ENCODE results near the gene PKM.

DNA sequence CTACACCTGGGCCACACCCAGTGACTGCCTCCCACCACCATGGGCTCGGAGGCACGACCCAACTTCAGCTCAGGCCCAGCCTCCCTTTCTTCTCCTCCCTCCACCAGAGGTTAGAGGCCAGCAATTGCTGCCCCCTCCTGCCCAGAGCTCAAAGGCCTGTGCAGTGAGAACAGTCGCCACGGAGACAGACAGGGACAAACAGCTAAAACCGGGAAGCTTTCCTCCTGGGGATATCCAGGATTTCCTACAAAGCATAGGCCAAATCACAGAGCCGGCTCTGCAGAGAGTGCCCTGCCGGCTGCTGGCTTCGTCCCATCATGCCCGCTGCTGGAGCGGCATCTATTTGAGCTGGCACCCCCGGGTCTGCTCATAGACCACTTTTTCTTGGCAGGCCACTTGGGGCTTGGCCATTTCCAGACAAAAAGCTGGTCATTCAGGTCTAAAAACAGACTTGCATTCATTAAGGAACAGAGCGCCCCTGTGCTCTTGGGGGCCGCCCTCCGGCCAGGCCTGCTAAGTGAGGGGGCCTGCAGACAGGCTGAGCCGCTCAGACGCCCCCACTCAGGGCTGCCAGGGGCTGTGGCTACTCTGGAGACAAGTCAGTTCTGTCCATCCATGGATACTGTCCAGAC is 50.9 kb downstream of the PKM start:
- TF ChIP-seq, protein P1, sequence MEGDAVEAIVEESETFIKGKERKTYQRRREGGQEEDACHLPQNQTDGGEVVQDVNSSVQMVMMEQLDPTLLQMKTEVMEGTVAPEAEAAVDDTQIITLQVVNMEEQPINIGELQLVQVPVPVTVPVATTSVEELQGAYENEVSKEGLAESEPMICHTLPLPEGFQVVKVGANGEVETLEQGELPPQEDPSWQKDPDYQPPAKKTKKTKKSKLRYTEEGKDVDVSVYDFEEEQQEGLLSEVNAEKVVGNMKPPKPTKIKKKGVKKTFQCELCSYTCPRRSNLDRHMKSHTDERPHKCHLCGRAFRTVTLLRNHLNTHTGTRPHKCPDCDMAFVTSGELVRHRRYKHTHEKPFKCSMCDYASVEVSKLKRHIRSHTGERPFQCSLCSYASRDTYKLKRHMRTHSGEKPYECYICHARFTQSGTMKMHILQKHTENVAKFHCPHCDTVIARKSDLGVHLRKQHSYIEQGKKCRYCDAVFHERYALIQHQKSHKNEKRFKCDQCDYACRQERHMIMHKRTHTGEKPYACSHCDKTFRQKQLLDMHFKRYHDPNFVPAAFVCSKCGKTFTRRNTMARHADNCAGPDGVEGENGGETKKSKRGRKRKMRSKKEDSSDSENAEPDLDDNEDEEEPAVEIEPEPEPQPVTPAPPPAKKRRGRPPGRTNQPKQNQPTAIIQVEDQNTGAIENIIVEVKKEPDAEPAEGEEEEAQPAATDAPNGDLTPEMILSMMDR (IDR thresholded peaks at IDR 0.05; ENCODE audit: low read length) = no peak
- TF ChIP-seq EZH2phosphoT487 (IDR thresholded peaks at IDR 0.05; ENCODE audit: low read length) = no peak

All from MM.1S (cell line).